ENCODE measurements around the gene CIDEB.

Gene CIDEB

DNA sequence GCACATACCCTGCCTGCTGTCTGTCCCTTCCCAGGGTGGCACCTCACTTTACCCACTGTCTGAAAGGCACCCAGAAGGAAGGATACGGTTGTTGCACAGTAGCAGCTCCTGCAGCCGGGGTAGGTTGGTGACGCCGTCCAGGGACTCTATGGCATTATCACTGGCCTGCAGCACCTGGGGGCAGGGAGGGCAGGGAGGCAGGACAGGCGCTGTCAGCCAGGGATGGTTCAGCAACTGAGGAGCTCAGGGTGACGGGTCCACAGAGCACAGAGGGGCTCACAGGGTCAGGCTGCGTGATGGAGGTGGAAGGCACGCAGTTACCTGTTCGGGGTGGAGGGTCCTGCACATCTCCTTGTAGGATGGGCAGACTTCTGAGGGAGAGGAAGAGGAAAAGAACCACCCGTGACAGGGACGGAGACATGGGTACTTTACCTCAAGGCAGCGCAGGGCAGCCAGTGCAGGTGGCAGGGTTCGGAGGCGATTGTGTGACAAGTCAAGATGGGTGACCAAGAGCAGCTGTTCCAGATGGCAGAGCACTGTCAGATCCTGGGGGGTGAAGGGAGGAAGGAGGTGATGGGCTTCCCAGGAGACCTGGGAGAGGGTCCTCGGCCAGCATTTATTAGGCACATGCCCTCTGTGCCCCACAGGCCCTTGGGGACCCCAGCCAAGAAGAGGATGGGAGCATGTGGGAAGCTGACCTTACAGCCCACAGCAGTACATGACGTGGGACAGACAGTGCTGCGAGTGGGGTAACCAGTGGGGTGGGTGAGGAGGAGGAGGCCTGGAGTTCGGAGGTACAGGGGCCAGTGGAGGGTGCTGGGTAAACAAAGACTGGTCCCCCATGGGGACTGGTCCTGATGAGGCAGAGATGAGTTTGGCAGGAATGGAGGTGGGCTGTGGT is 41.2 kb downstream of the CIDEB start:
- no peak for DNase-seq

DNA sequence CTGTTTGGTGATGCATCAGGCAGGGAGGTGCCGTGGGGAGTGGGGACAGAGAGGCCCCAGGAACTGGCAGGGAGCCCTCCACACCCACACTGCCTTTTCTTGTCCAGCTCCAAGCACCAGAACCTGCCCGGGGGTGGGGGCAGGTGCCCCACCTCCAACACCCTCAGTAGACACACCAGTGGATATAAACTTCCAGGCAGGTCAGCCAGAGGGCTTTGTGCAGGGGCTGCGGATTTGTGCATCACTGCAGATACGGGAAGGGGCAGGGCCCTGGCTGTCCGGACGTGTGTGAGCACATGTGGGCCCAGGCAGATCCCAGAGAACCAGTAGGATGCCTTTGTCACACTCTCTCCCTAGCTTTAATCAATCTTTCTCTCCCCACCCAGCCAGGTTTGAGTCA is 43.5 kb downstream of the CIDEB start:
- DNase-seq = no peak

DNA sequence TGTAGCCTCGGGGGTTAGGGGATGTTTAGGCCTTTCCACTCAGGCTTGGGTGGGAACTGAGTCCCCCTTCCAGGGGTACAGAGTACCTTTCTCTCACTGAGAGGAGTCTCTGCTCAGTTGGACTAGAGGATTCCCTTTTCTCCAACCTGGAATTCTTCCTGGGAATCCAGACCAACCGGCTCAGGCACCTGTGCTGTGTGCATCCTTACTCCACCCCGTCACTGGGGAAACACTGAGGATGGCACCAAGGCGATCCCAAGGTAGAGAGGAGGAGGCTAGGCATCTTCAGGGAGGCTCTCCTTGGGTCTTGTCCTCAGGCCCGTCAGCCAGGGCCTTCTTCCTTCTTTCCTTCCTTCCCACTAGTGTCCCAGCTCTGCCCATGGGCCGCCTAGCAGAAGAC is 43.9 kb downstream of the CIDEB start:
- no peak for DNase-seq

DNA sequence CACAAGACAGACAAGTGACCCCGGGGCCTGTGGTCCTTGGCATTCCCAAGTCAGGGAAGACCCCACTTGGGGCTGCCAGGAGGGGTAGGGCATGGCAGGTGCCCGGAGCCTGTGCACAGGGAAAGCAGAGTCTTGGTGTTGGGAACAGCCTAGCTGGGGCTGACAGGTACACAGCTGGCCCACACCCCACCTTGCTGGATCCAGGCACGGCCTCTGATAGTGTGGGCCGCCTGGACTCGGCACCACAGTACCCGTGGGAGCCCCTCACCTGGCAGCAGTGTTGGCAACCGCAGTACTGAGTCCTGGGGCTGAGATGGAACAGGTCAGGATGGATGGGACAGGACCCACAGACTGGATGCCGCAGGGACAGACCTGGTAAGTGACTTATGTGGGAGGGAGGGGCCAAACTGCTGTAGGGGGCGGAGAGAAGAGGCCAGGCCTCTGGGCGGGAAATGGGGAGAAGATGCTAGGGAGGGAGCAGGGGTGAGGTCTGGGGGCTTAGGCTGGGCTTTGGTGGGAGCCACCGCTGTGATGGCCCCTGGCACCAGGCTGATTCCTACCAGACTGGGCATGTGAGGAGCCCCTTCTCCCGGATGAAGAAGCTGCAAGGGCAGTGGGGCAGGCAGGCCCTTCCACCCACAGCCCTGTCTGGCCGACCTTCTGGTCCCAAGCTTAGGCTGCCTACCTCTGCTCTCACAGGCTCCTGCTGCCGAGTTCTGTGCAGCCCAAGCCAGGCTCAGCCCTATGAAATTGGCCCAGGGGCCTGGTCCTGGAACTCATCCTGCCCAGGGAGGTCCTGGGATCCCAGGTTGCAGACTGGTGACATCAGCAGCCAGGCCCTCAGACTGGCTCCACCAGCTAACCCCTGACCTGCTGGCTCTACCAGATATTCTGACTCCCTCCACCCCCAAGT is 44.7 kb downstream of the CIDEB start, which contains the start of gene TGM1:
TGM1 (minus strand) TSS at position 357 of the 913 bp plus-strand sequence. CDS start 825 bp downstream, outside the sequence.
- DNase-seq = no peak

DNA sequence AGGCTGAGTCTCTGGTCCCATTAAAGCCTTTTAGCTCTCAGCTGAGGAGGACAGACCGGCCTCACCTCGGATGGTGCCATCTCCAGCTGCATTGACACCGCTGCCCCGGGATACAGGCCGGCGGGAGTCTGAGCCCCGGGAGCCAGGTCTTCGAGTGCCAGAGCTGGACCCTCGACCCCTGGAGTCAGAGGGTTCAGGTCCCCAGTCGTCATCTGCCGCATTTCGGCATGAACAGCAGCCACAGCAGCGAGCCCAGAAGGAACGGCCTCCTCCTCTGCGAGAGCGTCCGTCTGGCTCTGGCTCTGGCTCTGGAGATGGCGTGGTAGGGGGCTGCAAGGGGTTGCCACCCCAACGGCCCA is 45.8 kb downstream of the CIDEB start:
- no peak for DNase-seq

DNA sequence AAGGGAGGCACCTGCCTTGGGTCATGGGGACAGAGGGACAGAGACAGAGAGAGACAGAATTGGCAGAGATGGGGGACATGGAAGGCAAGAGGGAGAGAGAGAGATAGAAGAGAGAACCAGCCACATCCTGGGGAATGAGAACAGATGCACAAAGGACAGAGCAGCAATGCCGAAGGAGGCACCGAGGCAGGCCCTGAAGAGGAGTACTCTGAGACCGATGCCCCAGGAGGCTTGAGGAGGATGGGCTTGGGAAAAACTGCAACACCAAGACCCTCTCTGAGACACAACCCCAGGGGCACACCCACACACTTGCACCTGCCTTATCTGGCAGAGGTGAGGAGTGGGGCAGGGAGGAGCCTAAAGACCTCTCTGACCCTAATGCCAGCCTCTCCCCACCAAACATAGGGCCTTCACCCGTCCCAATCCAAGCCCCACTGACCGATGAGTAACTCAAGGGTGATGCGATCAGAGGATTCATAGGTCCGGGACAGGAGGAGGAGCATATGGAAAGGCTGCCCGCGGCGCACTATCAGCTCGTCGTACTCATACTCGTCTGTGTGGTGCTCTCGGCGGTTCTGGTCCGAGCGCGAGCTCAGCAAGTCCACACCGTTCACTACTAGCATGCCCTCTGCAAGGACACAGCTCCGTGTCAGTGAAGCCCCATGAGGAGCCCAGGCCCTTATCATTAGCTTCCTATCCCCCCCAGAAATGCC is 46.4 kb downstream of the CIDEB start:
- no peak for DNase-seq

GRCh38 chr14:24260780-24261157 is 47.0 kb downstream of the CIDEB start:
- no peak for DNase-seq

- DNase-seq = no peak
Observed at GRCh38 chr14:24260026-24260779, 47.6 kb downstream of the CIDEB start.

GRCh38 chr14:24259282-24260025 is 48.3 kb downstream of the CIDEB start:
- DNase-seq = no peak

- no peak for DNase-seq
Observed at GRCh38 chr14:24258548-24259265, 49.1 kb downstream of the CIDEB start.

DNA sequence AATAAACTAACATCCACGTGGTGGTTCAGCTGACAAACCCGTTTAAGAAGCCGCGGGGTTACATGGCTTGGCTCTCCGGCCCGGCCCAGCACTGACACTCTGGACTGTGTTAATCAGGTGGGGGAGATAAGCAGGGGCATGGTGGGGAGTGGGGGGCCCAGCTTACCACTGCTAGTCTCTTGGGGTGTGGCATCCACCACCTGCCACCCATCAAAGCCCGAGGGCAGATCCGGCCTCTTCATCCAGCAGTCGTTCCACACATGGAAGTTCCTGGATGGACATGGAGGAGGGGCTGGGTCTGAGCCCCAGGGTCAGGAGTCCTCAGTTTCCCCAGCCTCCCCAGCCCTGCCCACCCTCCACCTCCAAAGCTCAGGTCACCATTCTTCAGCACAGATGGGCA is 49.7 kb downstream of the CIDEB start:
- no peak for DNase-seq

GRCh38 chr14:24256960-24257359 is 50.8 kb downstream of the CIDEB start:
- DNase-seq = no peak

- no peak for DNase-seq
Observed at GRCh38 chr14:24255931-24256711, 51.7 kb downstream of the CIDEB start.

DNA sequence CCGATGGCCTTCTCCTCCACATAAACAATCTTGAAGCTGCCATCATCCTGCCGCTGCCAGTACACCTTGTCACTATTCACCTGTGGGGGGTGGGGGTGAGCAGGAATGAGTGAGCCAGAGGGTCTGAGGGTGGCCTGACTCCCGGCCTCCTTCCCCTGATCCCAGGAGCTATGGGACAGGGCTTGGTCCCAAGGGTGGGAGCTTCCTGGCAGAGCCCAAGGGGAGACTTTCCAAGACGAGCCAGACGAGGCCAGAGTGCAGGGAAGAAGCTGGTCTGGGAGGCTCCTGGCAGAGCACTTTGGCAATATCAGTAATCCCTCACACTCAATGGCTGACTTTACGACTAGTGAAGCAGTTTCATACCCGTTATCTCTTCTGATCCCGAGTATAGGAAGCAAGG is 52.3 kb downstream of the CIDEB start:
- no peak for DNase-seq
